ENCODE data around the gene ARV1.

Gene ARV1

GRCh38 chr1:231011360-231011759 is 32.5 kb downstream of the ARV1 start:
- Histone ChIP-seq H4K20me1 (ENCODE audit: insufficient read depth, low read length) (no peaks in the 10 kb centered on the region), H3K36me3 (replicated peaks; ENCODE audit: low read depth, low read length) (no peaks in the 10 kb centered on the region), H2AFZ (ENCODE audit: low read depth, low read length) (no peak overlapping the region), H3K9ac (ENCODE audit: low read length) (no peak overlapping the region), H3K4me1 (ENCODE audit: low read length) (no peaks in the 10 kb centered on the region), H3K9me3 (ENCODE audit: insufficient read depth, low read length) (no peaks in the 10 kb centered on the region), H3K4me2 (ENCODE audit: low read length) (no peak overlapping the region), H3K79me2 (ENCODE audit: low read length) (no peaks in the 10 kb centered on the region), H3K27ac (ENCODE audit: low read length) (no peak overlapping the region), H3K4me3 (ENCODE audit: low read length) (no peak overlapping the region), H3K27me3 (ENCODE audit: low read depth, low read length) (no peaks in the 10 kb centered on the region)
- TF ChIP-seq CTCF (IDR thresholded peaks at IDR 0.05; ENCODE audit: low read depth, low read length) (no peak), EZH2phosphoT487 (IDR thresholded peaks at IDR 0.05; ENCODE audit: low read depth) (no peak)

GRCh38 chr1:231011963-231012362 is 33.1 kb downstream of the ARV1 start:
- TF ChIP-seq CTCF (IDR thresholded peaks at IDR 0.05; ENCODE audit: low read depth, low read length) (no peak), EZH2phosphoT487 (IDR thresholded peaks at IDR 0.05; ENCODE audit: low read depth) (no peak)
- no peak overlapping the region for H3K4me2 ChIP-seq (ENCODE audit: low read length)
- no peak overlapping the region for H3K27ac ChIP-seq (ENCODE audit: low read length)
- H3K9ac ChIP-seq (ENCODE audit: low read length), result no peak overlapping the region
- H4K20me1 ChIP-seq (ENCODE audit: insufficient read depth, low read length), result no peaks in the 10 kb centered on the region
- H3K27me3 ChIP-seq (ENCODE audit: low read depth, low read length), result no peaks in the 10 kb centered on the region
- no peaks in the 10 kb centered on the region for H3K36me3 ChIP-seq (replicated peaks; ENCODE audit: low read depth, low read length)
- H3K4me1 ChIP-seq (ENCODE audit: low read length), result no peaks in the 10 kb centered on the region
- H2AFZ ChIP-seq (ENCODE audit: low read depth, low read length), result no peak overlapping the region
- no peak overlapping the region for H3K4me3 ChIP-seq (ENCODE audit: low read length)
- no peaks in the 10 kb centered on the region for H3K9me3 ChIP-seq (ENCODE audit: insufficient read depth, low read length)
- H3K79me2 ChIP-seq (ENCODE audit: low read length), result no peaks in the 10 kb centered on the region

- Histone ChIP-seq H3K9me3 (ENCODE audit: insufficient read depth, low read length) (no peaks in the 10 kb centered on the region), H3K4me2 (ENCODE audit: low read length) (no peak overlapping the region), H3K9ac (ENCODE audit: low read length) (no peak overlapping the region), H3K27me3 (ENCODE audit: low read depth, low read length) (no peaks in the 10 kb centered on the region), H3K27ac (ENCODE audit: low read length) (no peak overlapping the region), H4K20me1 (ENCODE audit: insufficient read depth, low read length) (no peaks in the 10 kb centered on the region), H2AFZ (ENCODE audit: low read depth, low read length) (no peak overlapping the region), H3K79me2 (ENCODE audit: low read length) (no peaks in the 10 kb centered on the region), H3K4me1 (ENCODE audit: low read length) (no peaks in the 10 kb centered on the region), H3K4me3 (ENCODE audit: low read length) (no peak overlapping the region), H3K36me3 (replicated peaks; ENCODE audit: low read depth, low read length) (no peaks in the 10 kb centered on the region)
- no peak for TF ChIP-seq CTCF (IDR thresholded peaks at IDR 0.05; ENCODE audit: low read depth, low read length)
- no peak for TF ChIP-seq EZH2phosphoT487 (IDR thresholded peaks at IDR 0.05; ENCODE audit: low read depth)
Measured at GRCh38 chr1:231013391-231014015, 34.6 kb downstream of the ARV1 start.

- TF ChIP-seq CTCF (IDR thresholded peaks at IDR 0.05; ENCODE audit: low read depth, low read length) (no peak), EZH2phosphoT487 (IDR thresholded peaks at IDR 0.05; ENCODE audit: low read depth) (no peak)
Measured at GRCh38 chr1:231016234-231016633, 37.3 kb downstream of the ARV1 start.

More at GRCh38 chr1:231016234-231016633, 37.3 kb downstream of the ARV1 start:
- Histone ChIP-seq H3K36me3 (replicated peaks; ENCODE audit: low read depth, low read length) (peaks cover 5% of the 10 kb centered on the region), H3K27me3 (ENCODE audit: low read depth, low read length) (no peaks in the 10 kb centered on the region), H4K20me1 (ENCODE audit: insufficient read depth, low read length) (no peaks in the 10 kb centered on the region; the same call in 1 of the 2 replicates), H3K27ac (ENCODE audit: low read length) (no peak overlapping the region), H3K9ac (ENCODE audit: low read length) (no peak overlapping the region), H3K9me3 (ENCODE audit: insufficient read depth, low read length) (no peaks in the 10 kb centered on the region), H3K4me3 (ENCODE audit: low read length) (no peak overlapping the region), H3K4me2 (ENCODE audit: low read length) (no peak overlapping the region), H2AFZ (ENCODE audit: low read depth, low read length) (no peak overlapping the region), H3K4me1 (ENCODE audit: low read length) (no peaks in the 10 kb centered on the region), H3K79me2 (ENCODE audit: low read length) (no peaks in the 10 kb centered on the region)

Data from OCI-LY3 (cell line).